ENCODE measurements around the gene AAMDC. TPM values are rescaled to one million over a fixed set of nuclear protein-coding genes. Genes with fewer than 3 reads are reported as not detected.
"Not testable (repeated sequence)": the region's sequence is repeated elsewhere in the genome, so short reads cannot be mapped to it uniquely, and the experiment has no call there.

AAMDC gene
- total and polyA plus RNA-seq, 4 donors = 28.4 to 130 (median 67.8) TPM

- WGBS, 2 donors = 74 to 78% methylated on average over 6 of the region's 6 CpGs
- no peak for DNase-seq
- H3K9me3 ChIP-seq (ENCODE audit: control insufficient read depth, low read length) = no peaks in the 10 kb centered on the region
- intact Hi-C loops (cut with DNase I) = no loop called here
- ATAC-seq (ENCODE audit: low FRiP score) = no peak
- no peak overlapping the region for H3K4me3 ChIP-seq (ENCODE audit: low read length in 2 of 2)
- no peak overlapping the region for H3K27ac ChIP-seq (ENCODE audit: low read depth in 1 of 2, low read length in 2 of 2)
- H3K27me3 ChIP-seq (ENCODE audit: control insufficient read depth in 1 of 2, insufficient read depth in 2 of 2, low read length in 1 of 2) = no peaks in the 10 kb centered on the region
- no peaks in the 10 kb centered on the region for H3K4me1 ChIP-seq (ENCODE audit: control insufficient read depth in 1 of 2, insufficient read depth in 2 of 2, low read length in 2 of 2)
- peaks cover 6 to 11% of the 10 kb centered on the region in 2 donors for H3K36me3 ChIP-seq (ENCODE audit: control insufficient read depth in 1 of 2, insufficient read depth in 2 of 2, low read length in 1 of 2)
Observed at GRCh38 chr11:77884186-77884828, 63.4 kb downstream of the AAMDC start.

- DNase-seq = no peak
- no peaks in the 10 kb centered on the region for H3K4me1 ChIP-seq (ENCODE audit: control insufficient read depth in 1 of 2, insufficient read depth in 2 of 2, low read length in 2 of 2)
- H3K36me3 ChIP-seq (ENCODE audit: control insufficient read depth in 1 of 2, insufficient read depth in 2 of 2, low read length in 1 of 2) = peaks cover 6 to 11% of the 10 kb centered on the region in 2 donors
- no peaks in the 10 kb centered on the region for H3K27me3 ChIP-seq (ENCODE audit: control insufficient read depth in 1 of 2, insufficient read depth in 2 of 2, low read length in 1 of 2)
- no peak for ATAC-seq (ENCODE audit: low FRiP score)
- no peak overlapping the region for H3K4me3 ChIP-seq (ENCODE audit: low read length in 2 of 2)
- H3K9me3 ChIP-seq (ENCODE audit: control insufficient read depth, low read length) = no peaks in the 10 kb centered on the region
- no peak overlapping the region for H3K27ac ChIP-seq (ENCODE audit: low read depth in 1 of 2, low read length in 2 of 2)
- 97 to 98% methylated on average over 6 of the region's 6 CpGs for WGBS, 2 donors
- intact Hi-C loops (cut with DNase I) = no loop called here
Observed at GRCh38 chr11:77884829-77885190, 63.9 kb downstream of the AAMDC start.

- Histone ChIP-seq H3K27me3 (ENCODE audit: control insufficient read depth in 1 of 2, insufficient read depth in 2 of 2, low read length in 1 of 2) (no peaks in the 10 kb centered on the region), H3K36me3 (ENCODE audit: control insufficient read depth in 1 of 2, insufficient read depth in 2 of 2, low read length in 1 of 2) (peaks cover 5 to 6% of the 10 kb centered on the region in 2 donors), H3K27ac (ENCODE audit: low read depth in 1 of 2, low read length in 2 of 2) (no peak overlapping the region), H3K4me3 (ENCODE audit: low read length in 2 of 2) (no peak overlapping the region), H3K9me3 (ENCODE audit: control insufficient read depth, low read length) (no peaks in the 10 kb centered on the region), H3K4me1 (ENCODE audit: control insufficient read depth in 1 of 2, insufficient read depth in 2 of 2, low read length in 2 of 2) (no peaks in the 10 kb centered on the region)
- DNase-seq (no peak), ATAC-seq (ENCODE audit: low FRiP score) (no peak)
- intact Hi-C loops (cut with DNase I) = no loop called here
- 93 to 95% methylated on average over 18 of the region's 18 CpGs for WGBS, 2 donors
Observed at GRCh38 chr11:77886401-77886800, 65.5 kb downstream of the AAMDC start.

GRCh38 chr11:77889045-77889444 is 68.1 kb downstream of the AAMDC start:
- intact Hi-C loops (cut with DNase I); H3K4me3 ChIP-seq (ENCODE audit: low read length in 2 of 2); H3K27me3 ChIP-seq (ENCODE audit: control insufficient read depth in 1 of 2, insufficient read depth in 2 of 2, low read length in 1 of 2); ATAC-seq (ENCODE audit: low FRiP score); H3K9me3 ChIP-seq (ENCODE audit: control insufficient read depth, low read length); H3K36me3 ChIP-seq (ENCODE audit: control insufficient read depth in 1 of 2, insufficient read depth in 2 of 2, low read length in 1 of 2); H3K27ac ChIP-seq (ENCODE audit: low read depth in 1 of 2, low read length in 2 of 2); H3K4me1 ChIP-seq (ENCODE audit: control insufficient read depth in 1 of 2, insufficient read depth in 2 of 2, low read length in 2 of 2); DNase-seq: not testable (repeated sequence)
- 82 to 93% methylated on average over 5 of the region's 5 CpGs for WGBS, 2 donors

- H3K27ac ChIP-seq (ENCODE audit: low read depth in 1 of 2, low read length in 2 of 2); ATAC-seq (ENCODE audit: low FRiP score); H3K9me3 ChIP-seq (ENCODE audit: control insufficient read depth, low read length); intact Hi-C loops (cut with DNase I); H3K4me3 ChIP-seq (ENCODE audit: low read length in 2 of 2); H3K27me3 ChIP-seq (ENCODE audit: control insufficient read depth in 1 of 2, insufficient read depth in 2 of 2, low read length in 1 of 2); H3K36me3 ChIP-seq (ENCODE audit: control insufficient read depth in 1 of 2, insufficient read depth in 2 of 2, low read length in 1 of 2); DNase-seq; H3K4me1 ChIP-seq (ENCODE audit: control insufficient read depth in 1 of 2, insufficient read depth in 2 of 2, low read length in 2 of 2): not testable (repeated sequence)
Observed at GRCh38 chr11:77890100-77890614, 69.2 kb downstream of the AAMDC start.

- H3K4me3 ChIP-seq (ENCODE audit: low read length in 2 of 2); H3K4me1 ChIP-seq (ENCODE audit: control insufficient read depth in 1 of 2, insufficient read depth in 2 of 2, low read length in 2 of 2); intact Hi-C loops (cut with DNase I); H3K36me3 ChIP-seq (ENCODE audit: control insufficient read depth in 1 of 2, insufficient read depth in 2 of 2, low read length in 1 of 2); H3K9me3 ChIP-seq (ENCODE audit: control insufficient read depth, low read length); H3K27ac ChIP-seq (ENCODE audit: low read depth in 1 of 2, low read length in 2 of 2); H3K27me3 ChIP-seq (ENCODE audit: control insufficient read depth in 1 of 2, insufficient read depth in 2 of 2, low read length in 1 of 2); DNase-seq: not testable (repeated sequence)
- ATAC-seq (ENCODE audit: low FRiP score) = peak; percentile 7
- WGBS, 2 donors = 2 to 14% methylated on average over 4 of the region's 4 CpGs
Observed at GRCh38 chr11:77890619-77891056, 69.7 kb downstream of the AAMDC start.

GRCh38 chr11:77891256-77891655 is 70.3 kb downstream of the AAMDC start:
- intact Hi-C loops (cut with DNase I) = not testable (repeated sequence)

GRCh38 chr11:77891703-77892102 is 70.8 kb downstream of the AAMDC start:
- ATAC-seq (ENCODE audit: low FRiP score); H3K4me3 ChIP-seq (ENCODE audit: low read length in 2 of 2); H3K27me3 ChIP-seq (ENCODE audit: control insufficient read depth in 1 of 2, insufficient read depth in 2 of 2, low read length in 1 of 2); H3K9me3 ChIP-seq (ENCODE audit: control insufficient read depth, low read length); H3K36me3 ChIP-seq (ENCODE audit: control insufficient read depth in 1 of 2, insufficient read depth in 2 of 2, low read length in 1 of 2); H3K27ac ChIP-seq (ENCODE audit: low read depth in 1 of 2, low read length in 2 of 2); DNase-seq; H3K4me1 ChIP-seq (ENCODE audit: control insufficient read depth in 1 of 2, insufficient read depth in 2 of 2, low read length in 2 of 2); intact Hi-C loops (cut with DNase I): not testable (repeated sequence)
- 92 to 99% methylated on average over 3 to 4 of the region's 4 CpGs for WGBS, 2 donors

More at GRCh38 chr11:77891256-77891655, 70.3 kb downstream of the AAMDC start:
- not testable (repeated sequence) for H3K9me3 ChIP-seq (ENCODE audit: control insufficient read depth, low read length); H3K27ac ChIP-seq (ENCODE audit: low read depth in 1 of 2, low read length in 2 of 2); DNase-seq; H3K36me3 ChIP-seq (ENCODE audit: control insufficient read depth in 1 of 2, insufficient read depth in 2 of 2, low read length in 1 of 2); ATAC-seq (ENCODE audit: low FRiP score); H3K4me1 ChIP-seq (ENCODE audit: control insufficient read depth in 1 of 2, insufficient read depth in 2 of 2, low read length in 2 of 2); H3K4me3 ChIP-seq (ENCODE audit: low read length in 2 of 2); H3K27me3 ChIP-seq (ENCODE audit: control insufficient read depth in 1 of 2, insufficient read depth in 2 of 2, low read length in 1 of 2)
- WGBS, 2 donors = 90 to 91% methylated on average over 7 of the region's 7 CpGs

- DNase-seq; ATAC-seq (ENCODE audit: low FRiP score); H3K4me1 ChIP-seq (ENCODE audit: control insufficient read depth in 1 of 2, insufficient read depth in 2 of 2, low read length in 2 of 2); H3K27ac ChIP-seq (ENCODE audit: low read depth in 1 of 2, low read length in 2 of 2); intact Hi-C loops (cut with DNase I); H3K9me3 ChIP-seq (ENCODE audit: control insufficient read depth, low read length); H3K36me3 ChIP-seq (ENCODE audit: control insufficient read depth in 1 of 2, insufficient read depth in 2 of 2, low read length in 1 of 2); H3K27me3 ChIP-seq (ENCODE audit: control insufficient read depth in 1 of 2, insufficient read depth in 2 of 2, low read length in 1 of 2); H3K4me3 ChIP-seq (ENCODE audit: low read length in 2 of 2): not testable (repeated sequence)
- 2 to 9% methylated on average over 1 of the region's 1 CpG for WGBS, 2 donors
Observed at GRCh38 chr11:77894949-77895348, 74.0 kb downstream of the AAMDC start.
